GM23338 (cell line): Measurements from ENCODE around the gene UGDH. TPM values are rescaled to one million over a fixed set of nuclear protein-coding genes. Genes with fewer than 3 reads are reported as not detected.

ENCODE experiments used
- ATAC-seq: fragments of 200-7000 bp; cut with Tn5 transposase; 3 replicates; pipeline ENCODE4 v1.9.1; 2020
- DNase-seq: peaks from one replicate; pipeline ENCODE4 v3.0.0-alpha.2; 2015; ENCODE audit warnings: low spot score
- H2AFZ ChIP-seq: fragments of 200-600 bp; sonication (generic); 2 replicates; pipeline ENCODE4 v1.8.0; 2016; ENCODE audit warnings: antibody characterized with exemption, mild to moderate bottlenecking, moderate library complexity
- H3F3A ChIP-seq: fragments of 200-600 bp; sonication (generic); replicated peaks from 2 replicates; pipeline ENCODE4 v1.8.0; 2017; ENCODE audit warnings: antibody characterized with exemption, mixed run types, low read depth
- H3K27ac ChIP-seq: fragments of 200-600 bp; sonication (generic); 2 replicates; pipeline ENCODE4 v1.6.1; 2016; ENCODE audit warnings: low read depth
- H3K27me3 ChIP-seq: fragments of 200-600 bp; sonication (generic); 2 replicates; pipeline ENCODE4 v1.8.0; 2016; ENCODE audit warnings: mild to moderate bottlenecking, mixed run types, moderate library complexity; ENCODE audit not compliant: insufficient read depth
- H3K36me3 ChIP-seq: fragments of 200-600 bp; sonication (generic); 2 replicates; pipeline ENCODE4 v1.8.0; 2016; ENCODE audit warnings: mild to moderate bottlenecking; ENCODE audit not compliant: insufficient read depth
- H3K4me1 ChIP-seq: fragments of 200-600 bp; sonication (generic); 2 replicates; pipeline ENCODE4 v1.8.0; 2016; ENCODE audit warnings: mild to moderate bottlenecking, moderate library complexity; ENCODE audit not compliant: insufficient read depth
- H3K4me2 ChIP-seq: fragments of 200-600 bp; sonication (generic); 2 replicates; pipeline ENCODE4 v1.7.1; 2017; ENCODE audit warnings: mixed run types
- H3K4me3 ChIP-seq: fragments of 200-600 bp; sonication (generic); 2 replicates; pipeline ENCODE4 v1.6.1; 2016; ENCODE audit warnings: mixed run types
- H3K79me2 ChIP-seq: fragments of 200-600 bp; sonication (generic); replicated peaks from 2 replicates; pipeline ENCODE4 v1.8.0; 2017; ENCODE audit warnings: mild to moderate bottlenecking; ENCODE audit not compliant: insufficient read depth
- H3K9me2 ChIP-seq: fragments of 200-600 bp; sonication (generic); 2 replicates; pipeline ENCODE4 v1.8.0; 2017; ENCODE audit not compliant: insufficient read depth
- H4K20me1 ChIP-seq: fragments of 200-600 bp; sonication (generic); replicated peaks from 2 replicates; pipeline ENCODE4 v1.8.0; 2017; ENCODE audit warnings: mild to moderate bottlenecking; ENCODE audit not compliant: insufficient read depth
- H3K27ac Mint-ChIP-seq: 2 replicates; pipeline ENCODE4 v1.8.0; 2020; ENCODE audit warnings: inconsistent platforms, mild to moderate bottlenecking, moderate library complexity, mixed read lengths
- H3K27me3 Mint-ChIP-seq: 3 replicates; pipeline ENCODE4 v1.8.0; 2022; ENCODE audit warnings: low read depth, mild to moderate bottlenecking, moderate library complexity, mixed read lengths, inconsistent platforms; ENCODE audit not compliant: insufficient read depth, poor library complexity
- H3K36me3 Mint-ChIP-seq: 3 replicates; pipeline ENCODE4 v1.8.0; 2021; ENCODE audit warnings: low read depth, mild to moderate bottlenecking, inconsistent platforms, moderate library complexity, mixed read lengths
- H3K4me1 Mint-ChIP-seq: 3 replicates; pipeline ENCODE4 v1.8.0; 2020; ENCODE audit warnings: mild to moderate bottlenecking, inconsistent platforms, mixed read lengths
- H3K4me3 Mint-ChIP-seq: 3 replicates; pipeline ENCODE4 v1.8.0; 2021; ENCODE audit warnings: moderate library complexity, mild to moderate bottlenecking, inconsistent platforms, mixed read lengths
- H3K9me3 Mint-ChIP-seq: 3 replicates; pipeline ENCODE4 v1.8.0; 2020; ENCODE audit warnings: moderate library complexity, mild to moderate bottlenecking, inconsistent platforms, mixed read lengths
- CREB1 ChIP-seq: fragments of 250-450 bp; sonication (Bioruptor Pico); IDR thresholded peaks from 2 replicates; pipeline ENCODE4 v1.5.0; 2020; ENCODE audit warnings: low read depth, mild to moderate bottlenecking, moderate library complexity
- EZH2 ChIP-seq: fragments of 200-600 bp; sonication (generic); IDR thresholded peaks from one replicate; pipeline ENCODE4 v1.8.0; 2017; ENCODE audit warnings: antibody characterized with exemption, mild to moderate bottlenecking, low read depth; ENCODE audit not compliant: unreplicated experiment
- POLR2AphosphoS5 ChIP-seq: IDR thresholded peaks from 2 replicates; pipeline ENCODE4 v1.6.1; 2016; ENCODE audit warnings: antibody characterized with exemption, low read depth
- STAT1 ChIP-seq: IDR thresholded peaks from one replicate; pipeline ENCODE4 v1.6.1; 2016; ENCODE audit warnings: antibody characterized with exemption; ENCODE audit not compliant: unreplicated experiment
- ZNF114 ChIP-seq: fragments of 250-450 bp; sonication (Bioruptor Pico); IDR thresholded peaks from 2 replicates; pipeline ENCODE4 v1.5.0; 2020; ENCODE audit warnings: mild to moderate bottlenecking, moderate library complexity
- ZNF331 ChIP-seq: fragments of 250-450 bp; sonication (Bioruptor Pico); IDR thresholded peaks from 2 replicates; pipeline ENCODE4 v1.5.0; 2020; ENCODE audit warnings: low read depth, mild to moderate bottlenecking, moderate library complexity
- polyA plus RNA-seq: library from polyadenylated mRNA; unstranded; fragments of >200 nt; fragmentation: Nextera tagmentation; extraction: Ambion mirVana; gene quantifications from 2 replicates; pipeline ENCODE4 v1.2.1, GENCODE V29; 2016
- total RNA-seq: library from RNA; depleted of rRNA; stranded (reverse); fragments of >200 nt; shearing (Covaris generic); gene quantifications from 2 replicates; pipeline ENCODE4 v1.2.3, GENCODE V29; 2014
- TF ChIP-seq, protein P1 (sequence below): IDR thresholded peaks from one replicate; pipeline ENCODE4 v1.6.1; 2018; ENCODE audit warnings: antibody characterized with exemption; ENCODE audit not compliant: unreplicated experiment
- TF ChIP-seq, protein P2 (sequence below): IDR thresholded peaks from 2 replicates; pipeline ENCODE4 v1.6.1; 2016; ENCODE audit warnings: antibody characterized with exemption
- TF ChIP-seq, protein P3 (sequence below): fragments of 250-450 bp; sonication (Bioruptor Pico); IDR thresholded peaks from 2 replicates; pipeline ENCODE4 v1.5.0; 2020; ENCODE audit warnings: mild to moderate bottlenecking, moderate library complexity

Gene UGDH
- total and polyA plus RNA-seq, 2 experiments from 2014 or later = 48.9 to 81.3 TPM

GRCh38 chr4:39563346-39563847 lies 36.2 kb upstream of the UGDH start:
- Mint-ChIP-seq H3K27ac (peak overlapping the region; percentile 42), H3K27me3 (peaks cover 3% of the 10 kb centered on the region), H3K36me3 (peaks cover 23% of the 10 kb centered on the region), H3K4me1 (peaks cover 7% of the 10 kb centered on the region; the same call in 2 of the 3 replicates), H3K4me3 (no peak overlapping the region), H3K9me3 (peaks cover 14% of the 10 kb centered on the region)
- H3K79me2 ChIP-seq = no peaks in the 10 kb centered on the region
- no peak overlapping the region for H2AFZ ChIP-seq
- H3K4me1 ChIP-seq = peaks cover 9% of the 10 kb centered on the region; the same call in 1 of the 2 replicates
- ATAC-seq = peak; percentile 54; the same call in 2 of the 3 replicates
- H3K36me3 ChIP-seq = peaks cover 10% of the 10 kb centered on the region; the same call in 1 of the 2 replicates
- H3K4me3 ChIP-seq = no peak overlapping the region
- DNase-seq = no peak
- H3K27ac ChIP-seq = peak overlapping the region; percentile 53; the same call in 1 of the 2 replicates
- no peaks in the 10 kb centered on the region for H3K9me2 ChIP-seq
- no peaks in the 10 kb centered on the region for H3K27me3 ChIP-seq
- TF ChIP-seq, protein P1, sequence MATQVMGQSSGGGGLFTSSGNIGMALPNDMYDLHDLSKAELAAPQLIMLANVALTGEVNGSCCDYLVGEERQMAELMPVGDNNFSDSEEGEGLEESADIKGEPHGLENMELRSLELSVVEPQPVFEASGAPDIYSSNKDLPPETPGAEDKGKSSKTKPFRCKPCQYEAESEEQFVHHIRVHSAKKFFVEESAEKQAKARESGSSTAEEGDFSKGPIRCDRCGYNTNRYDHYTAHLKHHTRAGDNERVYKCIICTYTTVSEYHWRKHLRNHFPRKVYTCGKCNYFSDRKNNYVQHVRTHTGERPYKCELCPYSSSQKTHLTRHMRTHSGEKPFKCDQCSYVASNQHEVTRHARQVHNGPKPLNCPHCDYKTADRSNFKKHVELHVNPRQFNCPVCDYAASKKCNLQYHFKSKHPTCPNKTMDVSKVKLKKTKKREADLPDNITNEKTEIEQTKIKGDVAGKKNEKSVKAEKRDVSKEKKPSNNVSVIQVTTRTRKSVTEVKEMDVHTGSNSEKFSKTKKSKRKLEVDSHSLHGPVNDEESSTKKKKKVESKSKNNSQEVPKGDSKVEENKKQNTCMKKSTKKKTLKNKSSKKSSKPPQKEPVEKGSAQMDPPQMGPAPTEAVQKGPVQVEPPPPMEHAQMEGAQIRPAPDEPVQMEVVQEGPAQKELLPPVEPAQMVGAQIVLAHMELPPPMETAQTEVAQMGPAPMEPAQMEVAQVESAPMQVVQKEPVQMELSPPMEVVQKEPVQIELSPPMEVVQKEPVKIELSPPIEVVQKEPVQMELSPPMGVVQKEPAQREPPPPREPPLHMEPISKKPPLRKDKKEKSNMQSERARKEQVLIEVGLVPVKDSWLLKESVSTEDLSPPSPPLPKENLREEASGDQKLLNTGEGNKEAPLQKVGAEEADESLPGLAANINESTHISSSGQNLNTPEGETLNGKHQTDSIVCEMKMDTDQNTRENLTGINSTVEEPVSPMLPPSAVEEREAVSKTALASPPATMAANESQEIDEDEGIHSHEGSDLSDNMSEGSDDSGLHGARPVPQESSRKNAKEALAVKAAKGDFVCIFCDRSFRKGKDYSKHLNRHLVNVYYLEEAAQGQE = no peak
- TF ChIP-seq ZNF331 (no peak), POLR2AphosphoS5 (no peak), CREB1 (CRISPR knock-in tag) (no peak)
- TF ChIP-seq, protein P2, sequence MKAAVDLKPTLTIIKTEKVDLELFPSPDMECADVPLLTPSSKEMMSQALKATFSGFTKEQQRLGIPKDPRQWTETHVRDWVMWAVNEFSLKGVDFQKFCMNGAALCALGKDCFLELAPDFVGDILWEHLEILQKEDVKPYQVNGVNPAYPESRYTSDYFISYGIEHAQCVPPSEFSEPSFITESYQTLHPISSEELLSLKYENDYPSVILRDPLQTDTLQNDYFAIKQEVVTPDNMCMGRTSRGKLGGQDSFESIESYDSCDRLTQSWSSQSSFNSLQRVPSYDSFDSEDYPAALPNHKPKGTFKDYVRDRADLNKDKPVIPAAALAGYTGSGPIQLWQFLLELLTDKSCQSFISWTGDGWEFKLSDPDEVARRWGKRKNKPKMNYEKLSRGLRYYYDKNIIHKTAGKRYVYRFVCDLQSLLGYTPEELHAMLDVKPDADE = no peak
- H3K4me2 ChIP-seq = no peak overlapping the region
- H3F3A ChIP-seq = no peaks in the 10 kb centered on the region
- no peaks in the 10 kb centered on the region for H4K20me1 ChIP-seq

DNA sequence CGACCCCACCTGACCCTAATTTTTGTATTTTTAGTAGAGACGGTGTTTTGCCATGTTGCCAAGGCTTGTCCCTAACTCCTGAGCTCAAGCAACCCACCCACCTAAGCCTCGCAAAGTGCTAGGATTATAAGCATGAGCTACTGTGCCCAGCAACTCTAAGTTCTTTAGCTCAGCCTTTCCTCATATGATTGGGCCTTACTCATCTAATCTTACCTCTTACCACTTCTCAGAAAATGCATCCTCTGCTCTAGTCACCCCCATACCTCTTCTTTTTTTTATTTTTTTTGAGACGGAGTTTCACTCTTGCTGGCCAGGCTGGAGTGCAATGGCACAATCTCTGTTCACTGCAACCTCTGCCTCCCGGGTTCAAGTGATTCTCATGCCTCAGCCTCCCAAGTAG lies 35.6 kb upstream of the UGDH start:
- Histone ChIP-seq H3K9me2 (no peaks in the 10 kb centered on the region), H4K20me1 (no peaks in the 10 kb centered on the region), H3K79me2 (no peaks in the 10 kb centered on the region), H3K27ac (no peak overlapping the region; the same call in 1 of the 2 replicates), H3K4me1 (peaks cover 9% of the 10 kb centered on the region; the same call in 1 of the 2 replicates), H3K36me3 (peaks cover 10% of the 10 kb centered on the region; the same call in 1 of the 2 replicates), H3K4me3 (no peak overlapping the region), H3K27me3 (no peaks in the 10 kb centered on the region), H3F3A (no peaks in the 10 kb centered on the region), H2AFZ (no peak overlapping the region), H3K4me2 (no peak overlapping the region)
- H3K9me3 Mint-ChIP-seq = peaks cover 14% of the 10 kb centered on the region
- H3K4me3 Mint-ChIP-seq = no peak overlapping the region
- peak overlapping the region; percentile 42; the same call in 1 of the 2 replicates for H3K27ac Mint-ChIP-seq
- no peak for ATAC-seq
- peaks cover 7% of the 10 kb centered on the region; the same call in 2 of the 3 replicates for H3K4me1 Mint-ChIP-seq
- no peak for DNase-seq
- H3K36me3 Mint-ChIP-seq = peaks cover 23% of the 10 kb centered on the region
- H3K27me3 Mint-ChIP-seq = peaks cover 3% of the 10 kb centered on the region
- TF ChIP-seq EZH2 (no peak), POLR2AphosphoS5 (no peak), ZNF114 (CRISPR knock-in tag) (no peak), STAT1 (no peak)
- TF ChIP-seq, protein P3, sequence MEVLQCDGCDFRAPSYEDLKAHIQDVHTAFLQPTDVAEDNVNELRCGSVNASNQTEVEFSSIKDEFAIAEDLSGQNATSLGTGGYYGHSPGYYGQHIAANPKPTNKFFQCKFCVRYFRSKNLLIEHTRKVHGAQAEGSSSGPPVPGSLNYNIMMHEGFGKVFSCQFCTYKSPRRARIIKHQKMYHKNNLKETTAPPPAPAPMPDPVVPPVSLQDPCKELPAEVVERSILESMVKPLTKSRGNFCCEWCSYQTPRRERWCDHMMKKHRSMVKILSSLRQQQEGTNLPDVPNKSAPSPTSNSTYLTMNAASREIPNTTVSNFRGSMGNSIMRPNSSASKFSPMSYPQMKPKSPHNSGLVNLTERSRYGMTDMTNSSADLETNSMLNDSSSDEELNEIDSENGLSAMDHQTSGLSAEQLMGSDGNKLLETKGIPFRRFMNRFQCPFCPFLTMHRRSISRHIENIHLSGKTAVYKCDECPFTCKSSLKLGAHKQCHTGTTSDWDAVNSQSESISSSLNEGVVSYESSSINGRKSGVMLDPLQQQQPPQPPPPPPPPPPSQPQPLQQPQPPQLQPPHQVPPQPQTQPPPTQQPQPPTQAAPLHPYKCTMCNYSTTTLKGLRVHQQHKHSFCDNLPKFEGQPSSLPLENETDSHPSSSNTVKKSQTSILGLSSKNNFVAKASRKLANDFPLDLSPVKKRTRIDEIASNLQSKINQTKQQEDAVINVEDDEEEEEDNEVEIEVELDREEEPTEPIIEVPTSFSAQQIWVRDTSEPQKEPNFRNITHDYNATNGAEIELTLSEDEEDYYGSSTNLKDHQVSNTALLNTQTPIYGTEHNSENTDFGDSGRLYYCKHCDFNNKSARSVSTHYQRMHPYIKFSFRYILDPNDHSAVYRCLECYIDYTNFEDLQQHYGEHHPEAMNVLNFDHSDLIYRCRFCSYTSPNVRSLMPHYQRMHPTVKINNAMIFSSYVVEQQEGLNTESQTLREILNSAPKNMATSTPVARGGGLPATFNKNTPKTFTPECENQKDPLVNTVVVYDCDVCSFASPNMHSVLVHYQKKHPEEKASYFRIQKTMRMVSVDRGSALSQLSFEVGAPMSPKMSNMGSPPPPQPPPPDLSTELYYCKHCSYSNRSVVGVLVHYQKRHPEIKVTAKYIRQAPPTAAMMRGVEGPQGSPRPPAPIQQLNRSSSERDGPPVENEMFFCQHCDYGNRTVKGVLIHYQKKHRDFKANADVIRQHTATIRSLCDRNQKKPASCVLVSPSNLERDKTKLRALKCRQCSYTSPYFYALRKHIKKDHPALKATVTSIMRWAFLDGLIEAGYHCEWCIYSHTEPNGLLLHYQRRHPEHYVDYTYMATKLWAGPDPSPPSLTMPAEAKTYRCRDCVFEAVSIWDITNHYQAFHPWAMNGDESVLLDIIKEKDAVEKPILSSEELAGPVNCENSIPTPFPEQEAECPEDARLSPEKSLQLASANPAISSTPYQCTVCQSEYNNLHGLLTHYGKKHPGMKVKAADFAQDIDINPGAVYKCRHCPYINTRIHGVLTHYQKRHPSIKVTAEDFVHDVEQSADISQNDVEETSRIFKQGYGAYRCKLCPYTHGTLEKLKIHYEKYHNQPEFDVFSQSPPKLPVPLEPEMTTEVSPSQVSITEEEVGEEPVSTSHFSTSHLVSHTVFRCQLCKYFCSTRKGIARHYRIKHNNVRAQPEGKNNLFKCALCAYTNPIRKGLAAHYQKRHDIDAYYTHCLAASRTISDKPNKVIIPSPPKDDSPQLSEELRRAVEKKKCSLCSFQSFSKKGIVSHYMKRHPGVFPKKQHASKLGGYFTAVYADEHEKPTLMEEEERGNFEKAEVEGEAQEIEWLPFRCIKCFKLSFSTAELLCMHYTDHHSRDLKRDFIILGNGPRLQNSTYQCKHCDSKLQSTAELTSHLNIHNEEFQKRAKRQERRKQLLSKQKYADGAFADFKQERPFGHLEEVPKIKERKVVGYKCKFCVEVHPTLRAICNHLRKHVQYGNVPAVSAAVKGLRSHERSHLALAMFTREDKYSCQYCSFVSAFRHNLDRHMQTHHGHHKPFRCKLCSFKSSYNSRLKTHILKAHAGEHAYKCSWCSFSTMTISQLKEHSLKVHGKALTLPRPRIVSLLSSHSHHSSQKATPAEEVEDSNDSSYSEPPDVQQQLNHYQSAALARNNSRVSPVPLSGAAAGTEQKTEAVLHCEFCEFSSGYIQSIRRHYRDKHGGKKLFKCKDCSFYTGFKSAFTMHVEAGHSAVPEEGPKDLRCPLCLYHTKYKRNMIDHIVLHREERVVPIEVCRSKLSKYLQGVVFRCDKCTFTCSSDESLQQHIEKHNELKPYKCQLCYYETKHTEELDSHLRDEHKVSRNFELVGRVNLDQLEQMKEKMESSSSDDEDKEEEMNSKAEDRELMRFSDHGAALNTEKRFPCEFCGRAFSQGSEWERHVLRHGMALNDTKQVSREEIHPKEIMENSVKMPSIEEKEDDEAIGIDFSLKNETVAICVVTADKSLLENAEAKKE = no peak
